CD4-positive, alpha-beta T cell treated with Interferon alpha-2 for 1 hour (primary cell): Measurements from ENCODE around the gene ACSF2.
"Not testable (repeated sequence)": the region's sequence is repeated elsewhere in the genome, so short reads cannot be mapped to it uniquely, and the experiment has no call there.

Experiments
- DNase-seq, 2 donors: peaks; one replicate each; pipeline ENCODE4 v3.0.0-alpha.2; 2020 to 2022

Gene ACSF2

GRCh38 chr17:50412188-50412732 is 13.8 kb upstream of the ACSF2 start:
- DNase-seq, result no peak

- no peak for DNase-seq
Measured at GRCh38 chr17:50414808-50415207, 11.2 kb upstream of the ACSF2 start.

- not testable (repeated sequence) for DNase-seq
Measured at GRCh38 chr17:50419577-50419976, 6.4 kb upstream of the ACSF2 start.

GRCh38 chr17:50420419-50421112 is 5.5 kb upstream of the ACSF2 start:
- no peak for DNase-seq

- DNase-seq, result peak in 1 of 2 donors; percentile 27
Measured at GRCh38 chr17:50421308-50422051, 4.5 kb upstream of the ACSF2 start.

GRCh38 chr17:50422738-50423137 is 3.3 kb upstream of the ACSF2 start:
- no peak for DNase-seq

- no peak for DNase-seq
Measured at GRCh38 chr17:50423553-50424159, 2.4 kb upstream of the ACSF2 start.

GRCh38 chr17:50424246-50424995 is 1.6 kb upstream of the ACSF2 start:
- no peak for DNase-seq

GRCh38 chr17:50424996-50425681 is 879 bp upstream of the ACSF2 start:
- DNase-seq, result no peak

GRCh38 chr17:50426472-50426782 is 409 bp downstream of the ACSF2 start:
- no peak for DNase-seq

- DNase-seq, result peak in 1 of 2 donors; percentile 32
Measured at GRCh38 chr17:50426814-50427787, 1.1 kb downstream of the ACSF2 start.

- not testable (repeated sequence) for DNase-seq
Measured at GRCh38 chr17:50428126-50428525, 2.1 kb downstream of the ACSF2 start.

- no peak for DNase-seq
Measured at GRCh38 chr17:50428831-50429424, 2.9 kb downstream of the ACSF2 start.

GRCh38 chr17:50429793-50430192 is 3.8 kb downstream of the ACSF2 start:
- DNase-seq, result no peak

GRCh38 chr17:50430821-50431618 is 5.0 kb downstream of the ACSF2 start:
- no peak for DNase-seq

GRCh38 chr17:50432125-50432762 is 6.2 kb downstream of the ACSF2 start:
- DNase-seq, result no peak

GRCh38 chr17:50437409-50437808 is 11.4 kb downstream of the ACSF2 start:
- DNase-seq, result no peak

GRCh38 chr17:50439008-50439407 is 13.0 kb downstream of the ACSF2 start:
- no peak for DNase-seq

- no peak for DNase-seq
Measured at GRCh38 chr17:50440172-50440837, 14.3 kb downstream of the ACSF2 start.
